Measurements from ENCODE around the gene MAP1A.

GRCh38 chr15:43526261-43526930 is 9.0 kb downstream of the MAP1A start:
- TF ChIP-seq CTCF (IDR thresholded peaks at IDR 0.05) (no peak), EP300 (IDR thresholded peaks at IDR 0.05) (no peak), POLR2A (IDR thresholded peaks at IDR 0.05) (no peak), POLR2AphosphoS5 (IDR thresholded peaks at IDR 0.05) (no peak)

All from gastroesophageal sphincter (tissue), 3 donors.